K562 (cell line): ENCODE measurements around the gene SPDEF. TPM values are rescaled to one million over a fixed set of nuclear protein-coding genes. Genes with fewer than 3 reads are reported as not detected.

Source experiments
- ZNF318 ChIP-seq, 2 experiments: fragments of 450-650 bp; IDR thresholded peaks; 2 replicates each; pipeline ENCODE4 v1.6.1; 2016; ENCODE audit warnings: mild to moderate bottlenecking in 2 of 2, borderline replicate concordance in 1 of 2, low read depth in 1 of 2, moderate library complexity in 1 of 2
- polyA plus RNA-seq, 8 experiments: library from polyadenylated mRNA; depleted of rRNA in 4 of 8; stranded (reverse) in 5 of 8; unstranded in 3 of 8; fragments of >200 nt; fragmentation: Nextera tagmentation in 2 of 8; fragmentation: Illumina TruSeq in 1 of 8; extraction: Ambion mirVana in 2 of 8; extraction: Trizol in 1 of 8; gene quantifications; 2 replicates each; pipeline versions ENCODE4 v1.2.1 to v1.2.3, GENCODE V29; 2011 to 2014; ENCODE audit warnings: inconsistent platforms in 1 of 8, missing spikeins in 1 of 8
- total RNA-seq, 7 experiments: library from RNA; depleted of rRNA in 6 of 7; stranded (reverse); fragments of >200 nt in 6 of 7; fragmentation: Illumina TruSeq in 2 of 7; extraction: Trizol in 2 of 7; gene quantifications; 2 replicates each; pipeline versions ENCODE4 v1.2.1 to v1.2.3, GENCODE V29; 2011 to 2021; ENCODE audit warnings: low replicate concordance in 1 of 7

SPDEF gene
- total and polyA plus RNA-seq, 9 of the 15 experiments (the other 6 are each of a cell fraction or from before 2014, with no cell fraction given), result 0.04 to 0.12 (median 0.11) TPM; not detected in 5

GRCh38 chr6:34552620-34553019, 3.5 kb downstream of the SPDEF start (continued):
- no peak for TF ChIP-seq ZNF318 (IDR thresholded peaks at IDR 0.05; ENCODE audit: borderline replicate concordance in 1 of 2, low read depth in 1 of 2)
